Kidney epithelial cell (primary cell): ENCODE data around the gene ZNF669. TPM values are rescaled to one million over a fixed set of nuclear protein-coding genes. Genes with fewer than 3 reads are reported as not detected.
A peak's percentile ranks its signal among the peaks of the same experiment; 100 is the strongest.

Source experiments
- DNase-seq: peaks from one replicate; pipeline ENCODE4 v3.0.0-alpha.2; 2010; ENCODE audit warnings: low read depth
- H3K27me3 ChIP-seq: 2 replicates; pipeline ENCODE4 v1.6.0; 2011; ENCODE audit warnings: low read length; ENCODE audit not compliant: control insufficient read depth, insufficient read depth
- H3K36me3 ChIP-seq: 2 replicates; pipeline ENCODE4 v1.5.1; 2011; ENCODE audit warnings: low read length; ENCODE audit not compliant: control insufficient read depth, insufficient read depth
- H3K4me3 ChIP-seq: 2 replicates; pipeline ENCODE4 v1.5.1; 2011; ENCODE audit warnings: low read depth, mild to moderate bottlenecking, control low read depth, low read length
- CTCF ChIP-seq: IDR thresholded peaks from 2 replicates; pipeline ENCODE4 v1.5.1; 2011; ENCODE audit warnings: mild to moderate bottlenecking, moderate library complexity, low read length, control low read depth, inconsistent platforms; ENCODE audit not compliant: insufficient read depth, poor library complexity, severe bottlenecking
- total RNA-seq: library from RNA; depleted of rRNA; stranded (reverse); fragments of >200 nt; gene quantifications from 2 replicates; pipeline ENCODE4 v1.2.3, GENCODE V29; 2015

ZNF669 gene
- total RNA-seq, 1 donor from 2014 or later = 21.0 TPM

GRCh38 chr1:247114351-247115140, 10.4 kb upstream of the ZNF669 start:
- no peaks in the 10 kb centered on the region for H3K36me3 ChIP-seq
- no peak for DNase-seq
- no peak for TF ChIP-seq CTCF
- H3K4me3 ChIP-seq = no peak overlapping the region
- no peaks in the 10 kb centered on the region for H3K27me3 ChIP-seq

DNA sequence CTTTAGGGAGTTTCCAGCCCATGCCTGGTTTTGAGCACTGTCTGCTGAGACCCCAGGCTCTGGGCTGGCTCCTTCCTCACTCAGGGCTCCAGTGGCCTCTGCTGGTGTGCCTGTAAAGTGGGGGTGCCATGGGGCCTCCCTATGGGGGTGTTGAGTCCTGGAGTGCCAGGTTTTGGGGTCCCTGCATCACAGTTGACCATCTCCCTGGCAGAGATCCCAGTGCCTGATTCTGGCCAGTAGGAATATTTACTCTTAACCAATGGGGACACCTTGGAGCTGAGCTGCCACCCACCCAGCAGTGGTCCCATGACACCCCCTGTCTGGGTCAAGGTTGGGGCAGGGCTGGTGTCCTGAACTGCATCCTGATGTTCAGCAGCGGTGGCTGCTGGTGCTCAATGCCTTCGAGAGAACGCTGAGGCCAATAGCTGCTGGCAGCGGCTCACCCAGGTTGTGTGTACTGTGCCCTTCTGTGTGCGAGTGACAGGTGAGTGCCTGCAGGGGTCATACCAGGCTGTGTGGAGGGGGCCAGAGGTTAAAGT, 9.6 kb upstream of the ZNF669 start:
- Histone ChIP-seq H3K4me3 (no peak overlapping the region), H3K36me3 (no peaks in the 10 kb centered on the region), H3K27me3 (no peaks in the 10 kb centered on the region)
- no peak for TF ChIP-seq CTCF
- DNase-seq = no peak

- no peak for DNase-seq
- H3K27me3 ChIP-seq = no peaks in the 10 kb centered on the region
- TF ChIP-seq CTCF = no peak
- H3K36me3 ChIP-seq = no peaks in the 10 kb centered on the region
- no peak overlapping the region for H3K4me3 ChIP-seq
Measured at GRCh38 chr1:247113094-247113497, 8.9 kb upstream of the ZNF669 start.

GRCh38 chr1:247112479-247112781, 8.3 kb upstream of the ZNF669 start:
- Histone ChIP-seq H3K4me3 (no peak overlapping the region), H3K36me3 (no peaks in the 10 kb centered on the region), H3K27me3 (no peaks in the 10 kb centered on the region)
- TF ChIP-seq CTCF = no peak
- DNase-seq = no peak

- H3K27me3 ChIP-seq = no peaks in the 10 kb centered on the region
- no peaks in the 10 kb centered on the region for H3K36me3 ChIP-seq
- TF ChIP-seq CTCF = no peak
- DNase-seq = no peak
- peak overlapping the region; percentile 39 for H3K4me3 ChIP-seq
Measured at GRCh38 chr1:247111700-247112478, 7.7 kb upstream of the ZNF669 start.
